GM12892 (cell line): Measurements from ENCODE around the gene DUOX2.

Experiments
- POLR2A ChIP-seq: IDR thresholded peaks from 2 replicates; pipeline ENCODE4 v1.6.1; 2011; ENCODE audit warnings: low read depth, low read length, control low read depth
- POLR2AphosphoS5 ChIP-seq: IDR thresholded peaks from 2 replicates; pipeline ENCODE4 v1.6.1; 2011; ENCODE audit warnings: low read depth, low read length, control low read depth

DNA sequence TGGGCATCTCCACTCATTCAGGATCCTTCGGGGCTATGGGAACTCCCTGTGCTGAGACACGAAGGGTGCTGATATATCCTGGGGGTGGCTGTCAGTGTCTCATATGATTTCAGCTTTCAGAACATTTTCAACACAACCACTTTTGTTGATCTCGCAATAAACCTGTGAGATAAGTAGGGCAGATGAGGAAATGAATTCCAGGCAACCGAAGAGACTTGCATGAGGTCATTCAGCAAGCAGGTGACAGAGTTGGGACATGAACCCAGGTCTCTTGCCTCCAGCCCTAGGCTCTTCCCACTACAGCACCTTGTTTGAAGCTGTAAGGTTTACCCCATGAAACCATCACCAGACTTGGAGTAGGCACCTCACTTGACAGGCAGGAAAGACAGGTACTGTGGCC, 32.4 kb upstream of the DUOX2 start:
- TF ChIP-seq POLR2A (no peak), POLR2AphosphoS5 (no peak)
